Ovary (tissue), 9 donors: ENCODE results near the gene IFRD2. TPM values are rescaled to one million over a fixed set of nuclear protein-coding genes. Genes with fewer than 3 reads are reported as not detected.
A peak's percentile ranks its signal among the peaks of the same experiment; 100 is the strongest.

Experiments
- DNase-seq, 5 donors: peaks; one replicate each; pipeline ENCODE4 v3.0.0-alpha.2; 2019 to 2020
- H3K27ac ChIP-seq, 2 donors: fragments of 200-600 bp; one replicate each; pipeline versions ENCODE4 v1.5.1 to v1.8.0; 2019 to 2022
- H3K27me3 ChIP-seq: fragments of 200-600 bp; one replicate; pipeline ENCODE4 v1.8.0; 2022
- H3K36me3 ChIP-seq: fragments of 200-600 bp; sonication (generic); one replicate; pipeline ENCODE4 v1.5.1; 2019
- H3K4me1 ChIP-seq: one replicate; pipeline ENCODE4 v1.8.1; 2013; ENCODE audit warnings: mild to moderate bottlenecking, moderate library complexity; ENCODE audit not compliant: insufficient read depth
- H3K4me3 ChIP-seq: fragments of 200-600 bp; sonication (generic); one replicate; pipeline ENCODE4 v1.5.1; 2017
- H3K9me3 ChIP-seq, 2 donors: fragments of 200-600 bp in 1 of 2; sonication (generic) in 1 of 2; one replicate each; pipeline versions ENCODE4 v1.5.1 to v1.8.1; 2013 to 2019; ENCODE audit warnings: mild to moderate bottlenecking in 1 of 2, moderate library complexity in 1 of 2
- CTCF ChIP-seq, 3 donors: fragments of 450-650 bp in 2 of 3; fragments of 200-600 bp in 1 of 3; IDR thresholded peaks; one replicate each; pipeline versions ENCODE4 v1.5.1 to v1.8.0; 2016 to 2022; ENCODE audit warnings: antibody characterized with exemption in 3 of 3, mild to moderate bottlenecking in 1 of 3
- EP300 ChIP-seq: sonication (generic); formaldehyde crosslinking; IDR thresholded peaks from one replicate; pipeline ENCODE4 v1.6.1; 2017; ENCODE audit warnings: antibody characterized with exemption
- POLR2A ChIP-seq: fragments of 450-650 bp; IDR thresholded peaks from one replicate; pipeline ENCODE4 v1.6.1; 2017; ENCODE audit warnings: antibody characterized with exemption, mild to moderate bottlenecking, moderate library complexity
- WGBS, 3 donors: extraction: QIAGEN DNeasy Blood & Tissue Kit in 1 of 3; methylation state at CpG; one replicate each; pipeline versions ENCODE4 v1.1.5 to v1.1.7; 2013 to 2017; 5-methylcytosine and 5-hydroxymethylcytosine counted together
- intact Hi-C, 4 donors: fragments of 100-400 bp; cut with DNase I; formaldehyde crosslinking; loops; one replicate each; pipeline versions ENCODE4 v1.11.0 to v1.15.1; 2022 to 2023
- polyA plus RNA-seq, 2 donors: library from polyadenylated mRNA; stranded (reverse); fragments of 200-250 nt in 1 of 2; fragments of 350-450 nt in 1 of 2; fragmentation: Illumina TruSeq in 1 of 2; extraction: RNeasy Lipid Tissue Mini Kit (QIAGEN cat#74804) in 1 of 2; gene quantifications; one replicate each; pipeline ENCODE4 v1.2.3, GENCODE V29; 2013 to 2014
- total RNA-seq, 7 donors: library from RNA; depleted of rRNA in 2 of 7; stranded (reverse); fragments of >200 nt in 2 of 7; fragmentation: NEBNext Ultra II Directional in 3 of 7; extraction: Animal tissue kit (Norgen Biotek cat#: 25700) in 3 of 7; gene quantifications; one replicate each; pipeline versions ENCODE4 v1.1.0 to v1.2.4, GENCODE V29; 2016 to 2023
- donor health status: DM: no; HTN: no; CAD: no; lungs with moderate emphysema.
- donor health status: DM: no; HTN: no; CAD: no.
- donor health status: Bipolar disorder and iron deficiency.
- donor health status: DM: yes; HTN: yes; CAD: no.
- donor health status: DM: no; HTN: no; CAD: no.
- donor health status: DM: yes; HTN: yes; CAD: no.

Gene IFRD2
- total and polyA plus RNA-seq, 9 donors = 14.5 to 76.9 (median 50.3) TPM

- TF ChIP-seq CTCF (IDR thresholded peaks at IDR 0.05) (no peak), POLR2A (no peak), EP300 (no peak)
- H3K9me3 ChIP-seq = no peaks in the 10 kb centered on the region
- intact Hi-C loops = loop anchor here in 1 of 4 donors (10.0 kb wide), 1 partner anchor 59 kb away; the partner anchor contains the start of genes HYAL2 and TUSC2
- peak in 3 of 5 donors; percentile 41 to 54 (median 43) for DNase-seq
- peaks cover 53% of the 10 kb centered on the region for H3K4me1 ChIP-seq
- no peaks in the 10 kb centered on the region for H3K36me3 ChIP-seq
- no peak overlapping the region for H3K4me3 ChIP-seq
- WGBS, 3 donors = 72 to 75% (median 74%) methylated on average over 6 of the region's 6 CpGs
- H3K27ac ChIP-seq = peak overlapping the region; percentile 62 to 99
- no peaks in the 10 kb centered on the region for H3K27me3 ChIP-seq
Observed at GRCh38 chr3:50266017-50266416, 26.2 kb downstream of the IFRD2 start.

- Histone ChIP-seq H3K9me3 (no peaks in the 10 kb centered on the region), H3K4me3 (no peak overlapping the region), H3K27me3 (no peaks in the 10 kb centered on the region), H3K4me1 (peaks cover 58% of the 10 kb centered on the region), H3K27ac (peak overlapping the region; percentile 62 to 99), H3K36me3 (no peaks in the 10 kb centered on the region)
- peak in 1 of 5 donors; percentile 51 for DNase-seq
- intact Hi-C loops = loop anchor here in 1 of 4 donors (10.0 kb wide), 1 partner anchor 59 kb away; the partner anchor contains the start of genes HYAL2 and TUSC2
- 16 to 60% (median 32%) methylated on average over 1 of the region's 1 CpG for WGBS, 3 donors
- TF ChIP-seq POLR2A = no peak
- no peak for TF ChIP-seq CTCF (IDR thresholded peaks at IDR 0.05)
Observed at GRCh38 chr3:50265571-50265970, 26.7 kb downstream of the IFRD2 start.

- Histone ChIP-seq H3K4me3 (no peak overlapping the region), H3K9me3 (no peaks in the 10 kb centered on the region), H3K27ac (peak overlapping the region; percentile 62 to 99), H3K4me1 (peaks cover 57% of the 10 kb centered on the region), H3K36me3 (no peaks in the 10 kb centered on the region), H3K27me3 (no peaks in the 10 kb centered on the region)
- peak in 4 of 5 donors; percentile 53 to 71 (median 64) for DNase-seq
- TF ChIP-seq EP300 (no peak), CTCF (IDR thresholded peaks at IDR 0.05) (no peak), POLR2A (no peak)
- WGBS, 3 donors = 50 to 54% (median 53%) methylated on average over 7 of the region's 7 CpGs
- intact Hi-C loops = loop anchor here in 1 of 4 donors (10.0 kb wide), 1 partner anchor 60 kb away; the partner anchor contains the start of genes HYAL2 and TUSC2
Observed at GRCh38 chr3:50264964-50265485, 27.2 kb downstream of the IFRD2 start.

- Histone ChIP-seq H3K9me3 (no peaks in the 10 kb centered on the region), H3K4me1 (peaks cover 52% of the 10 kb centered on the region), H3K4me3 (no peak overlapping the region), H3K27me3 (no peaks in the 10 kb centered on the region), H3K36me3 (no peaks in the 10 kb centered on the region), H3K27ac (peak overlapping the region; percentile 62 to 99)
- TF ChIP-seq EP300 = no peak
- no peak for TF ChIP-seq POLR2A
- no peak for TF ChIP-seq CTCF (IDR thresholded peaks at IDR 0.05)
- DNase-seq = peak; percentile 91 to 94 (median 93)
- WGBS, 3 donors = 1 to 9% (median 2%) methylated on average over 7 of the region's 7 CpGs
- intact Hi-C loops = loop anchor here in 1 of 4 donors (10.0 kb wide), 1 partner anchor 60 kb away; the partner anchor contains the start of genes HYAL2 and TUSC2
Observed at GRCh38 chr3:50264383-50264963, 27.8 kb downstream of the IFRD2 start.
